Measurements from ENCODE around the gene MIB2.

- TF ChIP-seq, protein P1, sequence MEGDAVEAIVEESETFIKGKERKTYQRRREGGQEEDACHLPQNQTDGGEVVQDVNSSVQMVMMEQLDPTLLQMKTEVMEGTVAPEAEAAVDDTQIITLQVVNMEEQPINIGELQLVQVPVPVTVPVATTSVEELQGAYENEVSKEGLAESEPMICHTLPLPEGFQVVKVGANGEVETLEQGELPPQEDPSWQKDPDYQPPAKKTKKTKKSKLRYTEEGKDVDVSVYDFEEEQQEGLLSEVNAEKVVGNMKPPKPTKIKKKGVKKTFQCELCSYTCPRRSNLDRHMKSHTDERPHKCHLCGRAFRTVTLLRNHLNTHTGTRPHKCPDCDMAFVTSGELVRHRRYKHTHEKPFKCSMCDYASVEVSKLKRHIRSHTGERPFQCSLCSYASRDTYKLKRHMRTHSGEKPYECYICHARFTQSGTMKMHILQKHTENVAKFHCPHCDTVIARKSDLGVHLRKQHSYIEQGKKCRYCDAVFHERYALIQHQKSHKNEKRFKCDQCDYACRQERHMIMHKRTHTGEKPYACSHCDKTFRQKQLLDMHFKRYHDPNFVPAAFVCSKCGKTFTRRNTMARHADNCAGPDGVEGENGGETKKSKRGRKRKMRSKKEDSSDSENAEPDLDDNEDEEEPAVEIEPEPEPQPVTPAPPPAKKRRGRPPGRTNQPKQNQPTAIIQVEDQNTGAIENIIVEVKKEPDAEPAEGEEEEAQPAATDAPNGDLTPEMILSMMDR (conservative IDR thresholded peaks at IDR 0.05; ENCODE audit: low read length): no peak
- no peak for TF ChIP-seq EZH2phosphoT487 (IDR thresholded peaks at IDR 0.05; ENCODE audit: borderline replicate concordance)
Observed at GRCh38 chr1:1594602-1595260, 20.6 kb upstream of the MIB2 start.

Measured in Loucy (cell line).